ENCODE measurements around the gene AGPAT3.
A peak's percentile ranks its signal among the peaks of the same experiment; 100 is the strongest.

Gene AGPAT3

DNA sequence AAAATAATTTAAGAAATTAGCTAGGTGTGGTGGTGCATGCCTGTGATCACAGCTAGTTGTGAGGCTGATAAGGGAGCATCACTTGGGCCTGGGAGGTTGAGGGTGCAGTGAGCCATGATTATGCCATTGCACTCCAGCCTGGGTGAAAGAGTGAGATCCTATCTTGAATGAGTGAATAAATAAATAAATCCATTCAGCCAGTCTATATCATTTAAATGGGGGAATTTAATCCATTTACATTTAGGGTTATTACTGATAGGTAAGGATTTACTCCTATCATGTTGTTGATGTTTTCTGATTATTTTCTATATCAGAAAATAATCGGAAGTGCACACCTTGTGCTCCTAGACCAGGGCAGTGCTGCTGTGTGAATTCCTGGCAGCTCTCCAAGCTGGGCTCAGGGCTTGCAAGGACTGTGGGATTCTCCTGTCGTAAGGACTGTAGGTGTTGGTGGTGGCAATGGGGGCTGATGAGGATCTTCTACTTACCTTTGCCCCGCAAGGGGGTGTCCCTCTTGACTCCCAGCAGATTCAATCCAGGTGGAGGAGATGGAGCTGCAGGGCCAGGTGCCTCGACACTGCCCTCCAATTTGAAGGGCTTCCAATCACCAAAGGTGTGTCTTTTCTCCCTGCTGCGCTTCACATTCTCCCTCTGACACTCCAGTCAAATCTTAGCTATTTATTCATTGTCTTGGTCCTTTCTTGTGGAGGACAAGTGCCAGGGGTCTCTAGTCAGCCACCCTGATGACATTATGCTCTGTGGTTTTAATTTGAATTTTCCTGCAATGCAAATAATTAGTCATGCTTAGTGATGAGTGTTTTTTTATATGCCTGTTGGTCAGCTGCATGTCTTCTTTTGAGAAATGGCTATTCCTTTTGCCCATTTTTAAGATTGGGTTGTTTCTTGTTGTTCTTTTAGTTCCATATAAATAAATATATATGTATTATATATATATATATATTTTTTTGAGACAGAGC lies 133.0 kb downstream of the AGPAT3 start:
- DNase-seq (ENCODE audit: low spot score): no peak

DNA sequence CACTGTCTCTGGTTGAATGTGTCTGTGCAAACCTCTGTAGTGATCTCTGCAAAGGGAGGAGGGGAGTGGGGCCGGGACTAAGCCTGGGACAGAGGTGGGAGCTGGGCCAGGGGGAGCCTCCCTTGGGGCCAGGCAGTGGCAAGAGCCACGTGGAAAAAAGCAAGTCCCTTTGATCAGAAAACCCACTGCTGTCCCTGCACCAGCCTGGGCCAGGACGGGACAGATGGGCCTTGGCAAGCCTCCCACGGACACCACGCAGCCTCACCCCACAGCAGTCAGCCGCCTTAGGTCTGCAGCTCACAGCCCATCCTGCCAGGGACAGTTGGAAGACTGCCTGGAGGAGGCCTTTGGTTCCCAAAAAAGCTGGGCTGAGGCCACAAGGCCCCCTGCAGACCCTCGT lies 135.3 kb downstream of the AGPAT3 start:
- no peak for DNase-seq (ENCODE audit: low spot score)

DNA sequence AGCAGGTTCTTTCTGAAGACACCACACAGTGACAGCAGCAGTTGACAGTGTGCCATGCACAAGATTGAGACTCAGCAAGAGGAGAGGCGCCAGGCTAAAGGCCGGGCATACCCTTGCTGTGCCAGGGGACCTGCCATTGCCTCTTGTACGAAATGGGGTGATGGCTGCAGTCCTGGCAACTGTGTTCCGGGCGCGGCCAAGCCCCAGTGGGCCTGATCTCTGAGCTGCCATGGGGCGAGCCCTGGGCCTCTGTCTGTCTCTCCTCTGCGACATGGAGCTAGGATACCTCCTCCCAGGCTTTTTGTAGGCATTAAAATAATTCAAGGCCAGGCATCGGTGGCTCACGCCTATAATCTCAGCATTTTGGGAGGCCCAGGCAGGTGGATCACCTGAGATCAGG lies 137.5 kb downstream of the AGPAT3 start:
- DNase-seq (ENCODE audit: low spot score): no peak

DNA sequence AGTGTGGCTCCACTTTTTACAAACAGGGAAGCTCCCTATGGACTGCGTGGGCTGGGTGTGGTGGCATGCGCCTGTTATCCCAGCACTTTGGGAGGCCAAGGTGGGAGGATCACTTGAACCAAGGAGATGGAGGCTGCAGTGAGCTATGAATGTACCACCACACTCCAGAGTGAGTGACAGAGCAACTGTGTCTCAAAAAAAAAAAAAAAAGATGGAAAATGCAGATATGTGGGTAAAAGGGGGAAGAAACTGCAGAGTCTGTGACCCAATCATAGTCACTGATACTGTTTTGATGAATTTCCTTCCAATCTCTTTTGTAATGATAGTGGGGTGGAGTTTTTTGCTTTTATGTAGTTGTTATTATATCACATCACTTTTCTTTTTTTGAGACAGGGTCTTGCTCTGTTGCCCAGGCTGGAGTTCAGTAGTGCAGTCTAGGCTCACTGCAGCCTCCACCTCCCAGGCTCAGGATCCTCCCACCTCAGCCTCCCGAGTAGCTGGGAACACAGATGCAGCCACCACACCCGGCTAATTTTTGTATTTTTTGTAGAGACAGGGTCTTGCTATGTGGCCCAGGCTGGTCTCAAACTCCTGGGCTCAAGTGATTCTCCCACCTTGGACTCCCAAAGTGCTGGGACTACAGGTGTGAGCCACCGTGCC lies 138.4 kb downstream of the AGPAT3 start:
- DNase-seq (ENCODE audit: low spot score): no peak

DNA sequence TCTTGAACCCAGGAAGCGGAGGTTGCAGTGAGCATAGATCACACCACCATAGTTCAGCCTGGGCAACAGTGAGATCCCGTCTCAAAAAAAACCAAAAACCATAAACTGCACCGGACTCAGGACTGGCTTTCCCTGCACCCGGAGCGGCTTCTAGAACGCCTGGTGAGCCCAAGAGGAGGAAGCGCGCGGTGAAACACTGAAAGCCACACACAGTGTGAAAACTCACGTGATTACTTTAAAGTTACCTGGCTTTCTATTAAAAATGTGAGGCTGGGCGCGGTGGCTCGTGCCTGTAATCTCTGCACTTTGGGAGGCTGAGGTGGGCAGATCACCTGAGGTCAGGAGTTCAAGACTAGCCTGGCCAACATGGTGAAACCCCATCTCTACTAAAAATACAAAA lies 140.0 kb downstream of the AGPAT3 start:
- DNase-seq (ENCODE audit: low spot score): no peak

DNA sequence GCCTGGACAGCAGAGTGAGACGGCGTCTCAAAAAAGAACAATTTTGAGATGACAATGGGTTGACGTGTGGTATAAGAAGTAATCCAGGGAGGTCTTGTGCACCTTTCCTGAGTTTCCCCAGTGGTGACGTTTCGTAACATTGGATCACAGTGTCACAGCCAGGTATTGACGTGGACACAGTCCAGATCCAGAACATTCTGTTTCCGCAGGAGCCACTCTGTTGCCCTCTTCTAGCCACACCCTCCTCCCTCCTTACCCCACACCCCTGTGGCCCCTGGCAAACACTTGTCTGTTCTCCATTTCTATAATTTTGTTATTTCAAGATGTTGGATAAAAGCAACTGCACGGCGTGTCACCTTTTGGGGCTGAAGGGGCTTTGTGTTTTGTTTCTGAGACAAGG lies 140.6 kb downstream of the AGPAT3 start:
- no peak for DNase-seq (ENCODE audit: low spot score)

DNA sequence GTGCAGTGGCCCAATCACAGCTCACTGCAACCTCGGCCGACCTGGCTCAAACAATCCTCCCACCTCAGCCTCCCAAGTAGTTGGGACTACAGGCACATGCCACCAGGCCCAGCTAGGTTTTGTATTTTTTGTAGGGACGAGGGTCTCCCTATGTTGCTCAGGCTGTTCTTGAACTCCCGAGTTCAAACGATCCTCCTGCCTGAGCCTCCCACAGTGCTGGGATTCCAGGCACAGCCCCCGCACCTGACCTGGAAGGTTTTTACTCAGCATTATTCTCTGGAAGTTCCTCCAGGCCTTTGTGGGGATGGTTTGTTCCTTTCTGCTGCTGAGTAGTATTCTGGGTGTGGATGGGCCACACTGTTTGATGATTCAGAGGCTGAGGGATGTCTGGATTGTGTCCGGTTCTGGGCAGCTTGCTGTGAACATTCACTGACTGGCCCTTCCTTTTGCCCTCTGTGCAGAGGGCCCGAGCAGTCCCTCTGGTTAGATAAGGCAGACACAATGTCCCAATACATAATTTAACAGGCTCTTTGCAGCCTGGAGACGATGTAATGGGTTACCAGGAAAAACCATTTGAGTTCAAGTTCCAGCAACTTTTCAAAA lies 141.1 kb downstream of the AGPAT3 start:
- no peak for DNase-seq (ENCODE audit: low spot score)

DNA sequence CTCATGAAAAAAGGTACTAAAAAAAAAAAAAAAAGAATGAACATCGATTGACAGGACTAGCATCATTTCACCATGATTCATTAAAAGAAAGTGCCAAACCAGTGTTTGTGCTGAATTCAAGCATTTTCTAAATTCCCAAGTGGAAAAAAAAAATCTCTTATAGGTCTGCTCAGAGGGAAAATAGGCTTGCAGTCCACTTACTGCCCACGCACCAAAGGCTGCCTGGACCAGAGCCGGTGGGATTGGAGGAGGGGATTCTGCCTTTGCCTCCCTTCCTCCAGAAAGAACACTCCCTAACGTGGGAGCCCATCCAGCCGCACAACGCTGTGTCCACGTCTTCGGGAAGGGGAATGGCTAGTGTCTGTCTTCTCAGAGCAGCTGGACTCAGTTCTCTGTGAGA lies 141.6 kb downstream of the AGPAT3 start:
- DNase-seq (ENCODE audit: low spot score): no peak

DNA sequence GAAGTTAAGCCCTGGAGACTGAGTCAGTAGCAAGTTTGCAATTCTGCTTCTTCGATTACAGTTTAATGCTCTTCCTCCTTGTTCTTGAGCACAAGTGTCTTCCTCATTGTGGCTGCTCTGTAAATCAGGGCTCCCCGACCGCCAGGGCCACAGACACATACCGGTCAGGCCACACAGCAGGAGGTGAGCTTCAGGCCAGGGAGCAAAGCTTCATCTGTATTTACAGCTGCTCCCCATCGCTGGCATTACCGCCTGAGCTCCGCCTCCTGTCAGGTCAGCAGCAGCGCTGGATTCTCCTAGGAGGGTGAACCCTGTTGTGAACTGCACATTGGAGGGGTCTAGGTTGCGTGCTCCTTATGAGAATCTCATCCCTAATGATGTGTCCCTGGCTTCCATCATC lies 145.4 kb downstream of the AGPAT3 start:
- DNase-seq (ENCODE audit: low spot score): no peak

DNA sequence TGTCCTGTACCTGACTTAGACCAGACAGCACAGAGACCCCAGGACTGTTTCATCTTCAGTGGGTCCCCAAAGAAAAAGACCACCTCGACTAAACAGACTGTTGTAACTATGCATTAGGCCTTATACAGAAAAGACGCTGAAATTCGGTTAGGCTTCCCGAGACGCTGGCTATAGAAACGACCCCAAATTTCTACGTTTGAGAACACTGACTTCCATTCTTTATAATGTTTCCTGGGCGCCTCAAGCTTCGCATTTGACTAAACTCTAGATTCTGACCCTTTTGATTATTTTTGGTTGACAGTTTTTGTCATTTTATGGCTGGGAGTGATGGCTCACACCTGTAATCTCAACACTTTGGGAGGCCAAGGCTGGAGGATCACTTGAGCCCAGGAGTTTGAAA lies 146.1 kb downstream of the AGPAT3 start:
- DNase-seq (ENCODE audit: low spot score): no peak

DNA sequence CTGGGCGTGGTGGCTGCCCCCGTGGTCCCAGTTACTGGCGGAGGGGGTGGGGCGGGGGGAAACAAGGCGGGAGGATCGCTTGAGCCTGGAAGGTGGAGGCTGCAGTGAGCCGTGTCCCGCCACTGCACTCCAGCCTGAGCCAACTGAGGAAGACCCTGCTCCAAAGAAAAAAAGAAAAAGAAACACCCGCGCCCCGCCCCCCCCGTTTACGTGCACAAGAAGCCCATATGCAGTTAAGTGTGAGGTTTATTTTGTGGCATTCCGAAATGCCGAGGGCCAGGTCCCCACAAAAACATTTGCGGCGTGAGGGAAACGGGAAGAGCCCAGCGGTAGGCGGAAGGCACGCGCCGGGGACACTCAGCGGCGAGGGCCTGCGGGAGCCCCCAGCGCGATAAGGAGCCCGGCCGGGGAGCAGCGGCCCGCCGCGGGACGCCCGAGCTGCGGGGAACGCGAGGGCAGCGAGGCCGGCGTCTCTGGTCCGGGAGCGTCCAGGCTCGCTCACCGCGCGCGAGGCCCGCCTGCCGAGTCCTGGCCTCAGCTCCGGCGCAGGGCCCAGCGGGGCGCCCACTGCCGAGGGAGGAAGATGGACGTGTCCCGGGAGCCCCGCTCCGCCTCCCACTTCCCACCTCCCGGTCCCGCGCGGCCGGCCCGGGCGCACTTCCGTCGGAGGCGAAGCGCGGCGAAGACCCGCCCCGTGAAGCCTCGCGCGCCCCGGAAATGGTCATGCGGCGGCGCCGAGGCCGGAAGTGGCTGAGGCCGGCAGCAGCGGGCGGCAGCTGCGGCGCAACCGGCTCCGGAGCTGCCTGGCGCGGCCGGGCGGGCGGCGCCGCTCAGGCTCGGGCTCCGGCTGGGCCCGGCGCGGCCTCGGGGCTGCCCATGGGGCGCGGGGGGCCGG lies 146.8 kb downstream of the AGPAT3 start, which contains the start of gene TRAPPC10:
Gene TRAPPC10 (plus strand): TSS at position 731 of the 895 bp plus-strand sequence. CDS start 185 bp downstream, outside the sequence.
- peak; percentile 72 for DNase-seq (ENCODE audit: low spot score)

DNA sequence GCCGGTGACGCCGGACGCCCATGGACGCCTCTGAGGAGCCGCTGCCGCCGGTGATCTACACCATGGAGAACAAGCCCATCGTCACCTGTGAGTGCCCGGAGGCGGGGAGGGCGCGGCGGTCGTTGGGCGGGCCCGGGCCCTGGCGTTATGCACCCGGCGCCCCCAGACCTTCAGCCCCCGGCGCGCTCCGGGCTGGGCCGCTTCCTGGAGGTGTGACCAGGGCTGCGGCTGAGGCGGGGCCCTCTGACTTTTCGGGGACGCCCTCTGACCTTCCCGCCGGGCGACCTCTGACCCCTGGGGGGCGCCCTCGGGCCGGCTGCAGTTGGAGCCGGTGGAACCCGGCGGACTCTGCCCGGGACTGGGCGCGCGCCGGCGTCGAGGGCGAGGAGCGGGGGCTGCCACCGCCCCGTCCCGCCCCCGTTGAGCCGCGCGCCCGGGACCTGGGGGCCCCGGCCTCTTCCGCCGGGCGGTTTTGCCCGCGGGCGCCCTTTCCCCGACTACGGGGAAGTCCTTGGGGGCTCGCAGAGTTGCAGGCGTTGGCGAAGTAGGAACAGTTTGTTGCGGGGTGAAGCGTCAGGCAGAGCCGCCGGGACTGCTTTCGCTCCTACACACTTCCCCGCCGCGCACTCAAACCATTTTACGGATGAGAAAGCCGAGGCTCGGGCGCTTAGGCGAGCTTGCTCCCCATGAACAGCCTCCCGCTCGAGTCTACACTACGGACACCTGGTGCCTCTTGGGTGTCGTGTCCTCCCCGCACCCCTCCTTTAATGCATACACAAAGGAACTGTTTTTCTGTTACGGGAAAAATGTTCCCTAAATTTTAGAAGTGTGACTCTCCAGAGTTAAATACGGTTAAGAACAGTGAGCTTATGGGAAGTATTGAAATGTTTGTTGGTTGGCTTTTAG lies 147.7 kb downstream of the AGPAT3 start:
- DNase-seq (ENCODE audit: low spot score): peak; percentile 84

DNA sequence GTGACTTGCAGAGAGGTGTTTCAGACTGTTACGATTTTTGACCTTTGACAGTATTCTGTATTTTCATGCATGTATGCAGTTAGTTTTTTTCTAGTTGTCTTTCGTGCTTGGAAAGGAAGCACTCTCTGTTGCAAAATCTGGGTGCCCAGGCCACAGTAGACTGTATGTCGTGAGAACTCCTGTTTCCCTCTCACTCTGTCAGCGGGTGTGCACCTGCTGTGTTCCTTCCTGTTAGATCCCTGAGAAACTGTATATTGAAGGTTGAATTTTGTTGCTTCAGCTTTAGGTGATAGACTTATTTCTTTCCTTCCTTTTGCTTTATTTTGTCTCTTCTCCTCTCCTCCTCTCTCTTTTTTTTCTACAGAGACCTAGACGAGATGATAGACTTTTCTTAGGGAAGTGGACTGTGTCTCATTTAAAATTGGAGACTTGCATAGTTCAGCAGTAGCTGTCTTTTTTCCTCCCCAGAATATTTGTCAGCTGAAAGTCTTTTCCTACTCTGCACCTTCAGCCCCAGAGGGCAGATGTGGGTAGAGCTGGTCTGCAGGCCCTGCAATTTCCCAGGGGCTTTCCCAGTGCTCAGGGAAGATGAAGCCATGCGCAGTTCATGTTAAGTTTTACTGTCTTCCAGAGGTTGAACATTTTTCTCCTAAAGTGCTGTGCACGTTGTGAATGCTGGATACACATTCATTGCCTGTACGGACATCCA lies 148.5 kb downstream of the AGPAT3 start:
- peak; percentile 42 for DNase-seq (ENCODE audit: low spot score)

DNA sequence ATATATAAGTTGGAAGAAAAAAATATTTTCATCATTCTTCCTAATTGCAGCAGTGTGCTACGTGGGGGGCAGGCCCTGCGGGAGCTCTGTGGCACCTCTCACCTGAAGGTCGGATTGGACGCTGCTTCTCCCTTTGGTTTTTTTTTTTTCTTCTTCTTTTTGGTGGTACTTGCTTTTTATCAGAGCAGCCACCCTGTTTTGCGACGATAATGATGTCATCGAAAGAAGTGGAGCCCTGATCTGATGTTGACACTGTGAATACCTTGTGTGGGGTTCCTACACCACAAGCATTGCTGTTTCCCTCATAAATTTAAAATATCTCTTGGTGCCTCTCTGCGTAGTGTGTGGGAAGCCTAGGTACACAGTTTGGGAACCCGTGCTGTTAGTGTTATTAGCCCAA lies 152.6 kb downstream of the AGPAT3 start:
- no peak for DNase-seq (ENCODE audit: low spot score)

DNA sequence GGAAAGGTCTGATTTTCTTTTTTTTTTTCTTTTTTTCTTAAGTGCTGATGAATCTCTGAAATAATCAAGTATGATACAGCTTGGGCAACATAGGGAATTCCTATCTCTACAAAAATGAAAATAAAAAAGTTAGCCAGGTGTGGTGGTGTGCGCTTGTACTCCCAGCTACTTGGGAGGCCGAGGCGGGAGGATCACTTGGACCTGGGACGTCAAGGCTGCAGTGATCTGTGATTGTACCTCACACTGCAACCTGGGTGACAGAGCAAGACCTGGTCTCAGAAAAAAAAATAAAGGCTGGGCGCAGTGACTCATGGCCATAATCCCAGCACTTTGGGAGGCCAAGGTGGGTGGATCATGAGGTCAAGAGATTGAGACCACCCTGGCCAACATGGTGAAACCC lies 153.1 kb downstream of the AGPAT3 start:
- no peak for DNase-seq (ENCODE audit: low spot score)

DNA sequence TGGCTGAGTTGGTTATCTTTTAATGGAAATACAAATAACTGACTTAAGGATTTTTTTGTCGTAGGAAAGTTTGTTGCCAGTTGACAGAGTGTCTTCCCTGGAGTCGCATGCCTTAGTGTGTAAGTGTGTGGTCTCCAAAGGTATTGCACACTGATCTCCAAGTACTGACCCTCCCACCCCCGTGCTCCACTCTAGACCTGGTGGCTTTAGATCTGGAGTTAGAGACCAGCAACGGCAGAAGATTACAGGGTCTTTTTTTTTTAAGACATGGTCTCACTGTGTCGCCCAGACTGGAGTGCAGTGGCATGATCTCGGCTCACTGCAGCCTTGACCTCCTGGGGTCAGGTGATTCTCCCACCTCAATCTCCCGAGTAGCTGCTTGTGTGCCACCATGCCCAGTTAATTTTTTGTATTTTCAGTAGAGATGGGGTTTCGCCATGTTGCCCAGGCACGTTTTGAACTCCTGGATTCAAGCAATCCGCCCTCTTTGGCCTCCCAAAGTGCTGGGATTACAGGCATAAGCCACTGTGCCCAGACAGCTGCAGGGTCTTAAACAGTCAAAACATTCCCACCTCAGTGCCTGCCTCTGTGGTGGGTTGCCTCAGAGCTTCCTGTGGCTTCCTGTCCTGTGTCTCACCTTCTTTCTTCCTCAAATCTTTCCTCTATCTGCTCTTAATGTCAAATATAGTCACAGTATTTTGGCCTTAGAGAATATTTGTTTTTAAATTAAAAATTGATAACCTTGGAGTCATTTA lies 154.0 kb downstream of the AGPAT3 start:
- DNase-seq (ENCODE audit: low spot score): no peak

DNA sequence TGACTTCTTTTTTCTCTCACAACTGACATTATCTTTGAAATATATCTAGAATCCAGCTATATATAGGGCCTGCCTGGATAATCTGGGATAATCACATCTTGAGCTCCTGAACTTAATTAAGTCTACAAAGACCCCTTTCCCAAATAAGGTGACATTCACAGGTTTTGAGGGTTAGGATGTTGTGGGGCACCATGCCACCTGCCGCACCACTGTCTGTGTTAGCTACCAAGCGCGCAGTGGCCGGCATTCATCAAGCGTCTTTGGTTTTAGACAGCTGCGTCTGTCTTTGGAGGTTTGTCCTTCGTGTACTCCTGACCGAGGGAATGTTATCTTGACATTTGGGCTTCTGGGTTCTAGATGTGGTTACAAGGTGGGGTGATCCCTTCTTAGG lies 154.5 kb downstream of the AGPAT3 start:
- DNase-seq (ENCODE audit: low spot score): no peak

DNA sequence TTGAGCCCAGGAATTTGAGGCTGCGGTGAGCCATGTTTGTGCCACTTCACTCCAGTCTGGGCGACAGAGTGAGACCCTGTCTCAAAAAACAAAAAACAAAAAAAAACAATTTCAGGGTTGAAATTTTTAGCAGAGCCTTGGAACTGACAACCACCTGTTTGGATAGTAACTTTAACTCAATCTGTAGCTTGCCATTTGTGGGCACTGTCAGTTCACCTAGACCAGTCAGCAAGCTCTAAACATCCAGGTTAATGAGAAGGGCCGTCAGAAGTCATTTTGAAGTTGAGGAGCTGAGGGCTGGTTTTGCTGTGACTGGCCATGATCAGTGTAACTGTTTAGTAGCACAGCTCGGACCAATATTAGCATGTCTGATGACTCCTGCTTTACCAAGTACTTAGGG lies 155.5 kb downstream of the AGPAT3 start:
- DNase-seq (ENCODE audit: low spot score): no peak

DNA sequence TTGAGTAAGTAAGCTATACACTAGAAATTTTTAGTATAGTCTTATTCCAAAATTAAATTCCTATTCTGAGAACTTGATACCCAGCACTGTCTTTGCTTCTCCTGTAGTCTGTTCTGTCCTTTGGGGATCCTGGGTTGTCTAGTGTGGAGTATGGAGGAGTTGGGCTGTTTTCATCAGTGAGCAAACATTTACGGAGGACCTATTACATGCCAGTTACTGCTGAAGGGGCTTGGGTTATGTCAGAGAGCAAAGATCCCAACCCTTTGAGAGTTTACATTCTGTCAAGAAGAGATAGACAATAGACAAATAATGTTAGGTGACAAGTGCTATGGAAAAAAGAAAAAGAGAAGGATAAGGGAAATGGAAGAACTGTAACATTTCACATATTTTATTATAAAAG lies 156.0 kb downstream of the AGPAT3 start:
- DNase-seq (ENCODE audit: low spot score): no peak

Data from CD4-positive, alpha-beta T cell treated with Interleukin-15 for 4 hours (primary cell).